GM12872 (cell line): Measurements from ENCODE around the gene PANX2.

Experiments used
- TF ChIP-seq, protein P1 (sequence below): IDR thresholded peaks from 3 replicates; pipeline ENCODE4 v1.5.1; 2011; ENCODE audit warnings: low read depth, mild to moderate bottlenecking, low read length, moderate library complexity; ENCODE audit not compliant: insufficient read depth

PANX2 gene

DNA sequence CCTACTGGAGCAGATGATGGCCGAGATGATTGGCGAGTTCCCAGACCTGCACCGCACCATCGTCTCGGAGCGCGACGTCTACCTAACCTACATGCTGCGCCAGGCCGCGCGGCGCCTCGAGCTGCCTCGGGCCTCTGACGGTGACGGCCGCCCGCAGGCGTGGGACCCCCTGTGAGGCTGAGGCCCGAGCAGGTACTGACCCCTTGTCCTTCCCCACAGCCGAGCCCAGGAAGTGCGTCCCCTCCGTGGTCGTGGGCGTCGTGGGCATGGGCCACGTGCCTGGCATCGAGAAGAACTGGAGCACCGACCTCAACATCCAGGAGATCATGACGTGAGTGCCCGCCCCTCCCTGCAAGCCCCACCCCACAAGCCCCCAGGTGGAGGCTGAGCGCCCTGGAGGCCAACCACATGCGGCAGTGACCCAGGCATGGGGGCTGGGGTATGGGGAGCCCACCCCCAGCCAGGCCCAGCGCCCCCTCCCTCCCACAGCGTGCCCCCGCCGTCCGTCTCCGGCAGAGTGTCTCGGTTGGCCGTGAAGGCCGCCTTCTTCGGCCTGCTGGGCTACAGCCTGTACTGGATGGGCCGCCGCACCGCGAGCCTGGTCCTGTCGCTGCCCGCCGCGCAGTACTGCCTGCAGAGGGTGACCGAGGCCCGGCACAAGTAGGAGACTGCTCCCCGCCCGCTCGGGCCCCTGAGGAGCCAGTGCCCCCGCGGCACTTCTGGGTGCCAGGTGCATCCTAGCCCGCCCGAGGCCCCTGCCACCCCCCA lies 27.5 kb downstream of the PANX2 start:
- TF ChIP-seq, protein P1, sequence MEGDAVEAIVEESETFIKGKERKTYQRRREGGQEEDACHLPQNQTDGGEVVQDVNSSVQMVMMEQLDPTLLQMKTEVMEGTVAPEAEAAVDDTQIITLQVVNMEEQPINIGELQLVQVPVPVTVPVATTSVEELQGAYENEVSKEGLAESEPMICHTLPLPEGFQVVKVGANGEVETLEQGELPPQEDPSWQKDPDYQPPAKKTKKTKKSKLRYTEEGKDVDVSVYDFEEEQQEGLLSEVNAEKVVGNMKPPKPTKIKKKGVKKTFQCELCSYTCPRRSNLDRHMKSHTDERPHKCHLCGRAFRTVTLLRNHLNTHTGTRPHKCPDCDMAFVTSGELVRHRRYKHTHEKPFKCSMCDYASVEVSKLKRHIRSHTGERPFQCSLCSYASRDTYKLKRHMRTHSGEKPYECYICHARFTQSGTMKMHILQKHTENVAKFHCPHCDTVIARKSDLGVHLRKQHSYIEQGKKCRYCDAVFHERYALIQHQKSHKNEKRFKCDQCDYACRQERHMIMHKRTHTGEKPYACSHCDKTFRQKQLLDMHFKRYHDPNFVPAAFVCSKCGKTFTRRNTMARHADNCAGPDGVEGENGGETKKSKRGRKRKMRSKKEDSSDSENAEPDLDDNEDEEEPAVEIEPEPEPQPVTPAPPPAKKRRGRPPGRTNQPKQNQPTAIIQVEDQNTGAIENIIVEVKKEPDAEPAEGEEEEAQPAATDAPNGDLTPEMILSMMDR, result no peak

DNA sequence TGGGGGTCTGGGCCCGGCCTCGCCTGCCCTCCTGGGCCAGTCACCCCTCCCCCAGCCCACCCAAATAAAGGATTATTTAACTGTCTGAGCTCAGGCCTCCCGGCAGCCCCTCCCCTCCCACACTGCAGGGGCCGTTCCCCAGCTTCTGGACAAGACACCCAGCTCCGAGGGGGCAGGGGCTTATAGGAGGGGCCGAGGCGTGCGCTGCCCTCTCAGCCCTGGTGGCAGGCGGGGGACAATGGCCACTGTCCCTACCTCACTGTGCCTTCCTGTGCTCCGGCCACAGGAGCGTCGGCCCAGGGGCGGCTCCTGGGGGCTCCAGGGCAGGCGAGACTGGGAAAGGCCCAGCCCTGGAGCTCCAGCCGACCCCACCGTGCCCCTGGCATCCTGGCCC lies 28.1 kb downstream of the PANX2 start:
- TF ChIP-seq, protein P1, result no peak

DNA sequence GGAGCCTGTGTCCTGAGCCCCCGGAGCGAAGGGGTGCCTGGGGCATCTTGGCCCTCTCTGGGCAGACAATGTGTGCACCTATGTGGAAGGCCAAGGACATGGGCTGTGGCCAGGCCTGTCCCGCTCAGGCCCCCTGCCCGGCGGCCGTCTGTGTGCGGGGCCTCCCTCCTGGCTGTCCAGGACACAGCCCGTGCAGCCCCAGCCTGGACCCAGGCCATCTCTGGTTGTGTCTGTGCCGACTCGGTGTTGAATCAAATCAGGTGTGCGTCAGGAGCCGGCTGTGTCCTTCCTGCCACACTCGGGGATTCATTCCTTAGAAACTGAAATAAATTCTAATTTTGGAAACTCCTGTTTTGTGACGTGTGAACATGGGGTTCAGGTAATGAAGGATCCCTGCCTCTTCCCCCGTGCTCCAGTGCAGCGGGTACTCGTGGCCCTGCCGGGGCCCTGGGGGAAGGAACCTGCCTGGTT lies 28.8 kb downstream of the PANX2 start:
- TF ChIP-seq, protein P1, result no peak

DNA sequence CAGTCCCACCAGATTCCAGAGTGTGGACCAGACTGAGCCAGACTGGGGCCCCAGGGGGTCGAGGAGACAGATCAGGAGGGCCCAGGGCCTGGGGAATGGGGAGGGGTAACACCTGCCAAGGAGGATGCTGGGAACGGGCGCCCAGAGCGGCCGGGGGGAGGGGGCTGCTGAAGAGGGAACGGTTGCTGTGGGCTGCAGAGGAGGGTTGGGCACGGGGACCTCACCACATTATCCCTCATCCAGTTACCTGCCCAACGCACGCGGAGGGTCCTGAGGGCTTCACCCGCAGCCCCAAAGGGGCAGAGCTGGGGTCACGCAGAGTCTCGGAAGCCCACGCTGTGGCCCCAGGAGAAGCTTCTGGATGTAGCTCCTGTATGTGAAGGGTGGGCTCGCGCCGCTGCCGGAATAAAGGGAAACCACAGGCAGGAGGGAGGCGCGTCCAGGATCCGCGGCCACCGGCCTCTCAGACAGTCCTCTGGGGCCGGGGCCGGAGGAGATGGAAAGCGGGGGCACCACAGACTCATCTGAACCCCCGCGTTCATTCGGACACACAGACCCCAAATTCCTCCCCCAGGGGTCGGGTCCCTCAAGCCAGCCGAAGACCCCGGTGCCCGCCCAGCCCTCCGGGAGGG lies 29.4 kb downstream of the PANX2 start:
- TF ChIP-seq, protein P1, result no peak

DNA sequence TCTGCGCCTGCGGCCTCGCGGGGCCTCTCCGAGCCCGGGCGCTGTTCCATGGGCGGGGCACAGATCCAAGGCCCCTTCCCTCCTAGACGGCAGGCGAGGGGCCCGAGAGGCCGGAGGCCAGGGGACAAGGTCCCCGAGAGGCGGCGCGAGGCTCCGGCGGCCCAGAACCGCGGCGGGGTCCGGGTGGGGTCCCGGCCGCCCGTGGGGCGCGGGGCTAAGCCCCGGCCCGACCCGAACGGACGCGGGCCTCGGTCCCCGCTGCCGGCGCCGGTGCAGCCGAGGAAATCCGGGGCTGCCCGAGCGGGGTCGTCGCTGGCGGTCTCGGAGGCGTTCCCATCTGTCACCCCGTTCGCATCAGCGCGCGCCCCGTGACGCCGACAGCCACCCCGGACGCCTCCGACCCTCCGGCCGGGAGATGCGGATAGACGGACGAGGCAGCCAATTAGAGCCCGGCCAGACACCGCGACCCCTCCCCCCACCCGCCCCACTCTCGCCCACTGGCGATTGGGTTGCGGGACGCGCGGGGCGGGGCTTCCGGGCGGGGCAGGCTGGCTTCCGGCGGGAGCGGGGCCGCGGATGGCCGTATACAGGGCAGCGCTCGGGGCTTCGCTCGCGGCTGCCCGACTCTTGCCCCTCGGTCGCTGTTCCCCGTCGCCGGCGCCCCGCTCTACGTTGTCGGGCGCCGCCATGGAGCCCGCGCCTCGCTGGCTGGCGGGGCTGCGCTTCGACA lies 30.1 kb downstream of the PANX2 start, which contains the start of gene SELENOO:
Gene SELENOO (plus strand): TSS at position 551 of the 730 bp plus-strand sequence. CDS start 26 bp downstream, at position 577.
- TF ChIP-seq, protein P1, result no peak

DNA sequence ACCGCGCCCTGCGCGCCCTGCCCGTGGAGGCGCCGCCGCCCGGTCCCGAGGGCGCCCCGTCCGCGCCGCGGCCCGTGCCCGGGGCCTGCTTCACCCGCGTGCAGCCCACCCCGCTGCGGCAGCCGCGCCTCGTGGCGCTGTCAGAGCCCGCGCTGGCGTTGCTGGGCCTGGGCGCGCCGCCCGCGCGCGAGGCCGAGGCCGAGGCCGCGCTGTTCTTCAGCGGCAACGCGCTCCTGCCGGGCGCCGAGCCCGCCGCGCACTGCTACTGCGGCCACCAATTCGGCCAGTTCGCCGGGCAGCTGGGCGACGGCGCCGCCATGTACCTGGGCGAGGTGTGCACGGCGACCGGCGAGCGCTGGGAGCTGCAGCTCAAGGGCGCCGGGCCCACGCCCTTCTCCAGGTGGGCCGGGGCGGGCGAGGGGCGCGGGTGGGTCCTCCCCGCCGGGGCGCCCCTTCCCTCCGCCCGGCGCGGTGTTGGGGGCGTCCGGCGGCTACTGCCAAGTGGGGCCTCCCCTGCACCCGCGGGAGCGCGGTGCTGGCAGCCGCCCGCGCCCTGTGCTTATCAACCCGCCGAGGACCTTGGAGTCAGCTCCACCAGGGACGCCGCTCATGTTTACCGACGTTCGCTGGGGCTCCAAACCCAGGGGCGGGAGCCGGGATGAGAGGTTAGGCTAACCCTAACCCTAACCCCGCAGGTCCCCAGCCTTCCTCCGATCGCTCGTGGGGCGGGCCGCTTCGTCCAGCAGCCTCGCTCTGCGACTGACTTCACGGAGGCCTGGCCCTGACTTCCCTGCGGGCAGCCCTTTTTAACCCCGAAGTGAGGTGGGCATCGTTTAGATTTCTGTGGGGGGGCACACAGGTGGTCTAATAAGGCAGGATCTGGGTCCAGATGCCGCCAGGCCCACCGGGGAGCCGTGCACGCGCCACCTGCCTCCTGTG lies 30.9 kb downstream of the PANX2 start:
- TF ChIP-seq, protein P1, result no peak
